ENCODE data around the gene CCDC32. TPM values are rescaled to one million over a fixed set of nuclear protein-coding genes. Genes with fewer than 3 reads are reported as not detected.
"Not testable (repeated sequence)": the region's sequence is repeated elsewhere in the genome, so short reads cannot be mapped to it uniquely, and the experiment has no call there.

Gene CCDC32
- total RNA-seq, 4 donors from 2014 or later: 18.2 to 39.3 (median 29.3) TPM

DNA sequence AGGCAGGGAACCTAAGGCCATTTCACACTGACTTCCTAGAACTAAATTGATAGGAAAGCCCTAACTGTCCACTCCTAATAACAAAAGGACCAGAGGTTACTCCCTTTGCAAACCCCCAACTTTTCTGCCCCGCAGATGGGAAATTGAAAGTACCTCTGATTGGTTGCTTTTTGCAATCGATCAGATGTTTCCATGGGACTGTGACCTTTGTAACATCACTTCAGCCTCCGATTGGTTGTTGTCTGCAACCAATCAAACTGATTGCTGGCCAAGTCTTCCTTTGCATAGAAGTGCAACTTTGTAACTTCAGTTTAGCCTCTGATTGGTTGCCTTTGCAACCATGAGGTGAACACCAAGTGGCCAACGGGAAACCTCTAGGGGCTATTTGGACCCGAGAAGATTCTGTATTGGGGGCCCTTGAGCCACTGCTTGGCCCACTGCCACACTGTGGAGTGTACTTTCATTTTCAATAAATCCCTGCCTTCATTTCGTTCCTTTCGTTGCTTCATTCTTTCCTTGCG, 17.9 kb upstream of the CCDC32 start:
- H3K27ac ChIP-seq: no peak overlapping the region
- peak overlapping the region in 1 of 2 donors; percentile 24 for H3K4me3 ChIP-seq
- no peaks in the 10 kb centered on the region for H3K9me3 ChIP-seq
- H3K4me1 ChIP-seq: no peaks in the 10 kb centered on the region
- no peak for DNase-seq
- no peak for TF ChIP-seq POLR2A (IDR thresholded peaks at IDR 0.05)
- TF ChIP-seq, protein P1, sequence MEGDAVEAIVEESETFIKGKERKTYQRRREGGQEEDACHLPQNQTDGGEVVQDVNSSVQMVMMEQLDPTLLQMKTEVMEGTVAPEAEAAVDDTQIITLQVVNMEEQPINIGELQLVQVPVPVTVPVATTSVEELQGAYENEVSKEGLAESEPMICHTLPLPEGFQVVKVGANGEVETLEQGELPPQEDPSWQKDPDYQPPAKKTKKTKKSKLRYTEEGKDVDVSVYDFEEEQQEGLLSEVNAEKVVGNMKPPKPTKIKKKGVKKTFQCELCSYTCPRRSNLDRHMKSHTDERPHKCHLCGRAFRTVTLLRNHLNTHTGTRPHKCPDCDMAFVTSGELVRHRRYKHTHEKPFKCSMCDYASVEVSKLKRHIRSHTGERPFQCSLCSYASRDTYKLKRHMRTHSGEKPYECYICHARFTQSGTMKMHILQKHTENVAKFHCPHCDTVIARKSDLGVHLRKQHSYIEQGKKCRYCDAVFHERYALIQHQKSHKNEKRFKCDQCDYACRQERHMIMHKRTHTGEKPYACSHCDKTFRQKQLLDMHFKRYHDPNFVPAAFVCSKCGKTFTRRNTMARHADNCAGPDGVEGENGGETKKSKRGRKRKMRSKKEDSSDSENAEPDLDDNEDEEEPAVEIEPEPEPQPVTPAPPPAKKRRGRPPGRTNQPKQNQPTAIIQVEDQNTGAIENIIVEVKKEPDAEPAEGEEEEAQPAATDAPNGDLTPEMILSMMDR (IDR thresholded peaks at IDR 0.05): no peak
- no peaks in the 10 kb centered on the region for H3K27me3 ChIP-seq
- intact Hi-C loops (cut with DNase I; ENCODE audit: low total_unique reads): no loop called here
- no peaks in the 10 kb centered on the region for H3K36me3 ChIP-seq

DNA sequence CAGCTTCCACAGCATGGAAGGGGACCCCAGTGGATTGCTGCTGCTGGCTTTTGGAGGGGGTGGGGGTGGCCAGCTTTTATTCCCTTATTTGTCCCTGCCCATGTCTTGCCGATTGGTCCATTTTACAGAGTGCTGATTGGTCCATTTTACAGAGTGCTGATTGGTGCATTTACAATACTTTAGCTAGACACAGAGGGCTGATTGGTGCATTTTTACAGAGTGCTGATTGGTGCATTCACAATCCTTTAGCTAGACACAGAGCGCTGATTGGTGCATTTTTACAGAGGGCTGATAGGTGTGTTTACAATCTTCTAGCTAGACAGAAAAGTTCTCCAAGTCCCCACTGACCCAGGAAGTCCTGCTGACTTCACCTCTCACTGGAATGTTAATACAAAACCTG, 17.0 kb upstream of the CCDC32 start:
- H3K4me3 ChIP-seq; H3K27ac ChIP-seq; intact Hi-C loops (cut with DNase I; ENCODE audit: low total_unique reads); H3K36me3 ChIP-seq; H3K27me3 ChIP-seq; H3K4me1 ChIP-seq; DNase-seq; H3K9me3 ChIP-seq: not testable (repeated sequence)

DNA sequence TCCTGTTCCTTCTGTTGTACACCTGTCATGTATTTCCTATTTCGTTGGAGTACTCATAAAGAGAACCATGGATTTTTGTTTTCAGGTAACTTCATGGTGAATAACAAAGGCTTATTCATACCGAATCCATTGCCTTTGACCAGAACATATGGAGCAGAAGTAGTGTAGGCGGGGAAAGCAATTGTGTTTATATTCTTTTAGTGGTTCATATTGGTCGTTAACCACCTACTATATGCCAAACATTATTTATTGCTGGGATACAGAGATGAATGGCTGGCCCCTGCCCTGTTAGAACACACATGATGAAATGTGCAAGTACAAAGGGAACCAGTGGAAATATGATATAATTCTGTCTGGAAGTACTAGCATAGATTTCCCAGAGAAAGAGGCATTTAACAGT, 14.1 kb upstream of the CCDC32 start:
- H3K27me3 ChIP-seq: no peaks in the 10 kb centered on the region
- intact Hi-C loops (cut with DNase I; ENCODE audit: low total_unique reads): no loop called here
- TF ChIP-seq, protein P1 (IDR thresholded peaks at IDR 0.05): no peak
- no peak for TF ChIP-seq POLR2A (IDR thresholded peaks at IDR 0.05)
- H3K27ac ChIP-seq: no peak overlapping the region
- no peaks in the 10 kb centered on the region for H3K36me3 ChIP-seq
- no peak overlapping the region for H3K4me3 ChIP-seq
- no peaks in the 10 kb centered on the region for H3K9me3 ChIP-seq
- no peaks in the 10 kb centered on the region for H3K4me1 ChIP-seq
- DNase-seq: no peak

DNA sequence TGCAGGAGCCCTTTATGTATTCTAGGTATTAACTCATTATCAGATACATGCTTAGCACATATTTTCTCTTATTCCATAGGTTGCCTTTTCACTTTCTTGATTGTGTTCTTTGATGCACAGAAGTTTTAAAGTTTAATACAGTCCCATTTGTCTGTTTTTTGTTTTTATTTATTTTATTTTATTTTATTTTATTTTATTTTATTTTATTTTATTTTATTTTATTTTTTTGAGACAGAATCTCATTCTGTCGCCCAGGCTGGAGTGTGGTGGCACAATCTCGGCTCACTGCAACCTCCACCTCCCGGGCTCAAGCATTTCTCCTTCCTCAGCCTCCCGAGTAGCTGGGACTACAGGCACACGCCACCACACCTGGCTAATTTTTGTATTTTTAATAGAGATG, 12.1 kb upstream of the CCDC32 start:
- DNase-seq, H3K27me3 ChIP-seq, H3K36me3 ChIP-seq: not testable (repeated sequence)

DNA sequence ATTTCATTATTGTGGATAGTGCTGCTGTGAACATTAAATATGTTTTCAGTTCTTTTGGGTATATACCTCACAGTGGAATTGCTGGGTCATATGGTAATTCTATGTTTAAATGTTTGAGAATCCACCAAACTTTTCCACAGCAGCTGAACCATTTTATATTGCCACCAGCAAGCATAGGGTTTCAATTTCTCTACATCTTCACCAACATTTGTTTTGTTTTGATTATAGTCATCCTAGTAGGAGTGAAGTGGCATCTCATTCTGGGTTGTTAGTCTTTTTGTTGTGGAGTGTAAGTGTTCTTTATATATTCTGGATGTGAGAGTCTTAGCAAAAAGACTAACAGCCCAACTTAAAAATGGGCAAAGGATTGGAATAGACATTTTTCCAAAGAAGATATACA, 10.3 kb upstream of the CCDC32 start:
- Histone ChIP-seq H3K36me3 (no peaks in the 10 kb centered on the region), H3K27ac (no peak overlapping the region), H3K4me3 (no peak overlapping the region), H3K27me3 (no peaks in the 10 kb centered on the region), H3K9me3 (no peaks in the 10 kb centered on the region), H3K4me1 (peaks cover 0 to 4% of the 10 kb centered on the region in 2 donors)
- intact Hi-C loops (cut with DNase I; ENCODE audit: low total_unique reads): no loop called here
- no peak for TF ChIP-seq POLR2A (IDR thresholded peaks at IDR 0.05)
- TF ChIP-seq, protein P1 (IDR thresholded peaks at IDR 0.05): no peak
- no peak for DNase-seq

More for the DNA sequence above, 12.1 kb upstream of the CCDC32 start:
- H3K27ac ChIP-seq; H3K4me1 ChIP-seq; intact Hi-C loops (cut with DNase I; ENCODE audit: low total_unique reads); H3K4me3 ChIP-seq; H3K9me3 ChIP-seq: not testable (repeated sequence)

DNA sequence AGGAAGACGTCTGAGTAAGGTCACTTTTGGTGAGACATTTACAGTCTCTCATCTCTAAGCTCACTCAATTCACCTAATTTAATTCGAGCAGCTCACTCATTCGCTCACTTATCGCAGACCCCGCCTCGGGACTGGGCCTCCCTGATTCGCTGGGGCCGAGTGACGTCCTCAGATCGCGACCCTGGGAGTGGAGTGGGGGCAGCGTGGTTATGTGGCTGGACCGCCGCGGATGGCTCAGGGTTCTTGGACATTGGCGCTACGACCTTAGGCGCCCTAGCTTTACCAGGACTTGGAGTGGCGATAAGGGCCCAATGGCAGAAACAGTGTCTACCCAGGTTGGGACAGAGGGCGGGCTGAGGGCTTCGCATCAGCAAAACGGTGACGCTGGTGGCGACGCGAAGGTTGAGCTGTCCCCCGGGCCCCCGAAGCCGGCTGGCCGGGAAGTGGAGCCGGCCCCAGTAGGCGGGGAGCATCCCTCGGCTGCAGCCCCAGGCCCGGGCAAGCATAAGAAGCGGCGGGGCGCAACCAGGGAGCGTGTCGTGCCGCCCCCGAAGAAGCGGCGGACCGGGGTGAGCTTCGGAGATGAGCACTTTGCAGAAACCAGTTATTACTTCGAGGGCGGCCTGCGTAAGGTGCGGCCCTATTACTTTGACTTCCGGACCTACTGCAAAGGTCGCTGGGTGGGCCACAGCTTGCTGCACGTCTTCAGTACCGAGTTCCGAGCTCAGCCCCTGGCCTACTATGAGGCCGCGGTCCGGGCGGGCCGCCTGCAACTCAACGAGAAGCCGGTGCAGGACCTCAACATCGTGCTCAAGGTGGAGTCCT, 4.5 kb upstream of the CCDC32 start, which contains the start of gene RPUSD2:
Gene RPUSD2 (plus strand): TSS at position 171 of the 825 bp plus-strand sequence. CDS start 39 bp downstream, at position 210.
- Histone ChIP-seq H3K27me3 (no peaks in the 10 kb centered on the region), H3K9me3 (no peaks in the 10 kb centered on the region), H3K4me3 (peak within 1 kb of the TSS; percentile 69 to 81), H3K27ac (peak within 1 kb of the TSS; percentile 55 to 83), H3K36me3 (no peaks in the 10 kb centered on the region), H3K4me1 (peaks cover 0 to 4% of the 10 kb centered on the region in 2 donors)
- TF ChIP-seq, protein P1 (IDR thresholded peaks at IDR 0.05): peak in 1 of 4 experiments; percentile 3
- TF ChIP-seq POLR2A (IDR thresholded peaks at IDR 0.05): peak; percentile 36 to 76
- intact Hi-C loops (cut with DNase I; ENCODE audit: low total_unique reads): no loop called here
- peak; percentile 91 to 93 for DNase-seq

Data from uterus (tissue), 4 donors.